ENCODE data around the gene STK40. TPM values are rescaled to one million over a fixed set of nuclear protein-coding genes. Genes with fewer than 3 reads are reported as not detected.
A peak's percentile ranks its signal among the peaks of the same experiment; 100 is the strongest.

Gene STK40
- total and polyA plus RNA-seq, 9 of the 15 experiments (the other 6 are each of a cell fraction or from before 2014, with no cell fraction given) = 0.69 to 94.3 (median 39.1) TPM

DNA sequence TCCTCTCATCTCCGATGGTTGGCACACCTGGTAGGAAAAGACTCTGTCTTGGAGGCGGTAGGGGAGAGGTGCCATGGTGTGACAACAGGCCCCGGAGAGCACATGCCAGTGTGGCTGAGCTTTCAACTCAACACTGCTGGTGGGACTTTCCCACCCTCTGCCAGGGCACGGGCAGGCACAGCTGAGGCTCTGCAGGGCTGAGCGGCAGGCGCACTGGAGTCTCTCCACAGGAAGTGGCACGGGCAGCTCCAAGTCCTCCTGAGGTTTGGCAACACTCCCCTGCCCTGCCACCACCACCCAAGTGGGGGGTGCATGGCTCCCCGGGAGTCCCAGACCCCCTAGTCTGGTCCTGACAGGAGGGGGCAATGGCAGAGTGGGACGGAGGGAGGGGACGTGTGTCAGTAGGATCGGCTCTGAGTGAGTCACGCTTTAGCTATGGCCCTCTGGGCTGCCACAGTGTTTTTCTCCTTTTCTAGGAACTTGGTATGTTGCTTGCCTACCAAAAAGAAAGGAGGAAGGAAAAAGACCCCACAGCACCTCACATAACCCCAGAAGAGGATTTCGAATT is 35.0 kb downstream of the STK40 start:
- no peak overlapping the region for H3K4me2 ChIP-seq (ENCODE audit: insufficient read depth, low read length)
- ATAC-seq (no peak), DNase-seq (ENCODE audit: extremely low read depth in 1 of 4, low spot score in 3 of 4) (no peak), FAIRE-seq (no peak)
- no peaks in the 10 kb centered on the region for H3K9me1 ChIP-seq (ENCODE audit: control insufficient read depth, insufficient read depth, low read length)
- peak overlapping the region in 1 of 2 experiments; percentile 67; a peak in 2 of 4 replicates for H3K9ac ChIP-seq (ENCODE audit: insufficient read depth in 1 of 2, low read depth in 2 of 2, low read length in 2 of 2)
- CTCF ChIA-PET (ENCODE audit: low intra/inter-chr PET ratio) = no interaction called here
- WGBS (ENCODE audit: insufficient coverage, low coverage, missing lambda C conversion rate) = 91% methylated on average over 12 of the region's 13 CpGs
- H3K36me3 ChIP-seq (ENCODE audit: control insufficient read depth, insufficient read depth, low read length) = peaks cover 90% of the 10 kb centered on the region; the same call in 2 of the 3 replicates
- no peak overlapping the region for H3K27ac ChIP-seq (ENCODE audit: extremely low read depth, low read depth, low read length)
- no peaks in the 10 kb centered on the region for H3K79me2 ChIP-seq (ENCODE audit: control insufficient read depth, insufficient read depth, low read length)
- H3K27me3 ChIP-seq (ENCODE audit: control insufficient read depth in 2 of 2, insufficient read depth in 2 of 2, low read length in 2 of 2) = no peaks in the 10 kb centered on the region
- POLR2A ChIA-PET = interaction anchor here (0.7 to 1.6 kb wide), 5 partner anchors 8 to 36 kb away, joined by 3 to 5 read pairs (median 4); no protein-coding TSS in a partner anchor
- no TSS peak for BruUV-seq (replicated peaks)
- in situ Hi-C loops (cut with MboI) = no loop called here
- no peak overlapping the region for H3K4me3 ChIP-seq
- no peak overlapping the region for H2AFZ ChIP-seq (ENCODE audit: low read depth, low read length)
- H3K9me3 ChIP-seq (replicated peaks; ENCODE audit: control insufficient read depth, insufficient read depth, low read depth, low read length) = no peaks in the 10 kb centered on the region
- H4K20me1 ChIP-seq (replicated peaks; ENCODE audit: control insufficient read depth, insufficient read depth, low read length) = peaks cover 9% of the 10 kb centered on the region; the same call in 1 of the 2 replicates
- H3K4me1 ChIP-seq (replicated peaks in 1 of 2; ENCODE audit: control insufficient read depth in 2 of 2, insufficient read depth in 2 of 2, low read length in 2 of 2) = peaks cover 5 to 16% of the 10 kb centered on the region in 2 experiments; a peak in 4 of 5 replicates
- intact Hi-C loops (cut with micrococcal nuclease) = no loop called here
- no peak for TF ChIP-seq STAG1 (CRISPR knock-in tag; IDR thresholded peaks at IDR 0.05; ENCODE audit: borderline replicate concordance)
- no peak for TF ChIP-seq ZNF75A (CRISPR knock-in tag; IDR thresholded peaks at IDR 0.05)
- TF ChIP-seq, protein P1, sequence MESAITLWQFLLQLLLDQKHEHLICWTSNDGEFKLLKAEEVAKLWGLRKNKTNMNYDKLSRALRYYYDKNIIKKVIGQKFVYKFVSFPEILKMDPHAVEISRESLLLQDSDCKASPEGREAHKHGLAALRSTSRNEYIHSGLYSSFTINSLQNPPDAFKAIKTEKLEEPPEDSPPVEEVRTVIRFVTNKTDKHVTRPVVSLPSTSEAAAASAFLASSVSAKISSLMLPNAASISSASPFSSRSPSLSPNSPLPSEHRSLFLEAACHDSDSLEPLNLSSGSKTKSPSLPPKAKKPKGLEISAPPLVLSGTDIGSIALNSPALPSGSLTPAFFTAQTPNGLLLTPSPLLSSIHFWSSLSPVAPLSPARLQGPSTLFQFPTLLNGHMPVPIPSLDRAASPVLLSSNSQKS (CRISPR knock-in tag; IDR thresholded peaks at IDR 0.05) = no peak
- TF ChIP-seq, protein P2, sequence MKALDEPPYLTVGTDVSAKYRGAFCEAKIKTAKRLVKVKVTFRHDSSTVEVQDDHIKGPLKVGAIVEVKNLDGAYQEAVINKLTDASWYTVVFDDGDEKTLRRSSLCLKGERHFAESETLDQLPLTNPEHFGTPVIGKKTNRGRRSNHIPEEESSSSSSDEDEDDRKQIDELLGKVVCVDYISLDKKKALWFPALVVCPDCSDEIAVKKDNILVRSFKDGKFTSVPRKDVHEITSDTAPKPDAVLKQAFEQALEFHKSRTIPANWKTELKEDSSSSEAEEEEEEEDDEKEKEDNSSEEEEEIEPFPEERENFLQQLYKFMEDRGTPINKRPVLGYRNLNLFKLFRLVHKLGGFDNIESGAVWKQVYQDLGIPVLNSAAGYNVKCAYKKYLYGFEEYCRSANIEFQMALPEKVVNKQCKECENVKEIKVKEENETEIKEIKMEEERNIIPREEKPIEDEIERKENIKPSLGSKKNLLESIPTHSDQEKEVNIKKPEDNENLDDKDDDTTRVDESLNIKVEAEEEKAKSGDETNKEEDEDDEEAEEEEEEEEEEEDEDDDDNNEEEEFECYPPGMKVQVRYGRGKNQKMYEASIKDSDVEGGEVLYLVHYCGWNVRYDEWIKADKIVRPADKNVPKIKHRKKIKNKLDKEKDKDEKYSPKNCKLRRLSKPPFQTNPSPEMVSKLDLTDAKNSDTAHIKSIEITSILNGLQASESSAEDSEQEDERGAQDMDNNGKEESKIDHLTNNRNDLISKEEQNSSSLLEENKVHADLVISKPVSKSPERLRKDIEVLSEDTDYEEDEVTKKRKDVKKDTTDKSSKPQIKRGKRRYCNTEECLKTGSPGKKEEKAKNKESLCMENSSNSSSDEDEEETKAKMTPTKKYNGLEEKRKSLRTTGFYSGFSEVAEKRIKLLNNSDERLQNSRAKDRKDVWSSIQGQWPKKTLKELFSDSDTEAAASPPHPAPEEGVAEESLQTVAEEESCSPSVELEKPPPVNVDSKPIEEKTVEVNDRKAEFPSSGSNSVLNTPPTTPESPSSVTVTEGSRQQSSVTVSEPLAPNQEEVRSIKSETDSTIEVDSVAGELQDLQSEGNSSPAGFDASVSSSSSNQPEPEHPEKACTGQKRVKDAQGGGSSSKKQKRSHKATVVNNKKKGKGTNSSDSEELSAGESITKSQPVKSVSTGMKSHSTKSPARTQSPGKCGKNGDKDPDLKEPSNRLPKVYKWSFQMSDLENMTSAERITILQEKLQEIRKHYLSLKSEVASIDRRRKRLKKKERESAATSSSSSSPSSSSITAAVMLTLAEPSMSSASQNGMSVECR (CRISPR knock-in tag; IDR thresholded peaks at IDR 0.05) = no peak
- no peak for TF ChIP-seq SMAD3 (CRISPR knock-in tag; conservative IDR thresholded peaks at IDR 0.05)
- TF ChIP-seq, protein P3, sequence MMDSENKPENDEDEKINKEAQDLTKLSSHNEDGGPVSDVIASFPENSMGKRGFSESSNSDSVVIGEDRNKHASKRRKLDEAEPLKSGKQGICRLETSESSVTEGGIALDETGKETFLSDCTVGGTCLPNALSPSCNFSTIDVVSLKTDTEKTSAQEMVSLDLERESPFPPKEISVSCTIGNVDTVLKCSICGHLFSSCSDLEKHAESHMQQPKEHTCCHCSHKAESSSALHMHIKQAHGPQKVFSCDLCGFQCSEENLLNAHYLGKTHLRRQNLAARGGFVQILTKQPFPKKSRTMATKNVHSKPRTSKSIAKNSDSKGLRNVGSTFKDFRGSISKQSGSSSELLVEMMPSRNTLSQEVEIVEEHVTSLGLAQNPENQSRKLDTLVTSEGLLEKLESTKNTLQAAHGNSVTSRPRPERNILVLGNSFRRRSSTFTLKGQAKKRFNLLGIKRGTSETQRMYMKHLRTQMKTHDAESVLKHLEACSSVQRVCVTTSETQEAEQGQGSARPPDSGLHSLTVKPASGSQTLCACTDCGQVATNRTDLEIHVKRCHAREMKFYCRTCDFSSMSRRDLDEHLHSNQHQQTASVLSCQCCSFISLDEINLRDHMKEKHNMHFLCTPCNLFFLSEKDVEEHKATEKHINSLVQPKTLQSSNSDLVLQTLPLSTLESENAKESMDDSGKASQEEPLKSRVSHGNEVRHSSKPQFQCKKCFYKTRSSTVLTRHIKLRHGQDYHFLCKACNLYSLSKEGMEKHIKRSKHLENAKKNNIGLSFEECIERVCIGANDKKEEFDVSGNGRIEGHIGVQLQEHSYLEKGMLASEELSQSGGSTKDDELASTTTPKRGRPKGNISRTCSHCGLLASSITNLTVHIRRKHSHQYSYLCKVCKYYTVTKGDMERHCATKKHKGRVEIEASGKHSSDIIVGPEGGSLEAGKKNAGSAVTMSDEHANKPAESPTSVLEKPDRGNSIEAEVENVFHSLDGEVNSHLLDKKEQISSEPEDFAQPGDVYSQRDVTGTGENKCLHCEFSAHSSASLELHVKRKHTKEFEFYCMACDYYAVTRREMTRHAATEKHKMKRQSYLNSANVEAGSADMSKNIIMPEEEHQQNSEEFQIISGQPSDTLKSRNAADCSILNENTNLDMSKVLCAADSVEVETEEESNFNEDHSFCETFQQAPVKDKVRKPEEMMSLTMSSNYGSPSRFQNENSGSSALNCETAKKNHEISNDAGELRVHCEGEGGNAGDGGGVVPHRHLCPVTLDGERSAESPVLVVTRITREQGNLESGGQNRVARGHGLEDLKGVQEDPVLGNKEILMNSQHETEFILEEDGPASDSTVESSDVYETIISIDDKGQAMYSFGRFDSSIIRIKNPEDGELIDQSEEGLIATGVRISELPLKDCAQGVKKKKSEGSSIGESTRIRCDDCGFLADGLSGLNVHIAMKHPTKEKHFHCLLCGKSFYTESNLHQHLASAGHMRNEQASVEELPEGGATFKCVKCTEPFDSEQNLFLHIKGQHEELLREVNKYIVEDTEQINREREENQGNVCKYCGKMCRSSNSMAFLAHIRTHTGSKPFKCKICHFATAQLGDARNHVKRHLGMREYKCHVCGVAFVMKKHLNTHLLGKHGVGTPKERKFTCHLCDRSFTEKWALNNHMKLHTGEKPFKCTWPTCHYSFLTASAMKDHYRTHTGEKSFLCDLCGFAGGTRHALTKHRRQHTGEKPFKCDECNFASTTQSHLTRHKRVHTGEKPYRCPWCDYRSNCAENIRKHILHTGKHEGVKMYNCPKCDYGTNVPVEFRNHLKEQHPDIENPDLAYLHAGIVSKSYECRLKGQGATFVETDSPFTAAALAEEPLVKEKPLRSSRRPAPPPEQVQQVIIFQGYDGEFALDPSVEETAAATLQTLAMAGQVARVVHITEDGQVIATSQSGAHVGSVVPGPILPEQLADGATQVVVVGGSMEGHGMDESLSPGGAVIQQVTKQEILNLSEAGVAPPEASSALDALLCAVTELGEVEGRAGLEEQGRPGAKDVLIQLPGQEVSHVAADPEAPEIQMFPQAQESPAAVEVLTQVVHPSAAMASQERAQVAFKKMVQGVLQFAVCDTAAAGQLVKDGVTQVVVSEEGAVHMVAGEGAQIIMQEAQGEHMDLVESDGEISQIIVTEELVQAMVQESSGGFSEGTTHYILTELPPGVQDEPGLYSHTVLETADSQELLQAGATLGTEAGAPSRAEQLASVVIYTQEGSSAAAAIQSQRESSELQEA (IDR thresholded peaks at IDR 0.05; ENCODE audit: low read depth) = no peak
- TF ChIP-seq LEF1 (IDR thresholded peaks at IDR 0.05) = no peak
